Smooth muscle cell (in vitro differentiated cells): ENCODE results near the gene TRIM50. TPM values are rescaled to one million over a fixed set of nuclear protein-coding genes. Genes with fewer than 3 reads are reported as not detected.

ENCODE experiments used
- DNase-seq: peaks from one replicate; lab custom pipeline; 2025; ENCODE audit not compliant: unreplicated experiment; lab: John Stamatoyannopoulos, UW
- H2AFZ ChIP-seq: fragments of 200-600 bp; sonication (generic); 2 replicates; pipeline ENCODE4 v1.6.0; 2016; ENCODE audit warnings: antibody characterized with exemption, low read depth, mild to moderate bottlenecking
- H3F3A ChIP-seq: fragments of 200-600 bp; sonication (generic); 2 replicates; pipeline ENCODE4 v1.6.0; 2017; ENCODE audit warnings: antibody characterized with exemption, low read depth
- H3K27ac ChIP-seq: fragments of 200-600 bp; sonication (generic); 2 replicates; pipeline ENCODE4 v1.5.1; 2016; ENCODE audit warnings: low read depth, mild to moderate bottlenecking
- H3K27me3 ChIP-seq: fragments of 200-600 bp; sonication (generic); 2 replicates; pipeline ENCODE4 v1.6.1; 2016; ENCODE audit warnings: low read depth, mild to moderate bottlenecking
- H3K36me3 ChIP-seq: fragments of 200-600 bp; sonication (generic); 2 replicates; pipeline ENCODE4 v1.5.1; 2016; ENCODE audit warnings: low read depth
- H3K4me1 ChIP-seq: fragments of 200-600 bp; sonication (generic); 2 replicates; pipeline ENCODE4 v1.5.1; 2016; ENCODE audit warnings: low read depth
- H3K4me2 ChIP-seq: fragments of 200-600 bp; sonication (generic); 2 replicates; pipeline ENCODE4 v1.6.0; 2016; ENCODE audit warnings: mild to moderate bottlenecking
- H3K4me3 ChIP-seq: fragments of 200-600 bp; sonication (generic); 2 replicates; pipeline ENCODE4 v1.5.1; 2016; ENCODE audit warnings: mild to moderate bottlenecking
- H3K79me2 ChIP-seq: fragments of 200-600 bp; sonication (generic); 2 replicates; pipeline ENCODE4 v1.6.0; 2016; ENCODE audit warnings: low read depth, mild to moderate bottlenecking
- H3K9ac ChIP-seq: fragments of 200-600 bp; sonication (generic); 2 replicates; pipeline ENCODE4 v1.6.0; 2016; ENCODE audit warnings: low read depth
- H3K9me3 ChIP-seq: fragments of 200-600 bp; sonication (generic); replicated peaks from 2 replicates; pipeline ENCODE4 v1.5.1; 2016; ENCODE audit warnings: low read depth
- H4K20me1 ChIP-seq: fragments of 200-600 bp; sonication (generic); 2 replicates; pipeline ENCODE4 v1.6.0; 2016; ENCODE audit warnings: low read depth
- CTCF ChIP-seq: fragments of 200-600 bp; sonication (generic); IDR thresholded peaks from 2 replicates; pipeline ENCODE4 v1.5.1; 2017; ENCODE audit warnings: borderline replicate concordance, mild to moderate bottlenecking, antibody characterized with exemption; ENCODE audit not compliant: insufficient read depth, poor library complexity, severe bottlenecking
- WGBS: methylation state at CpG from one replicate; pipeline ENCODE4 v1.1.7; 2016; ENCODE audit warnings: low lambda C conversion rate; 5-methylcytosine and 5-hydroxymethylcytosine counted together
- polyA plus RNA-seq: library from polyadenylated mRNA; unstranded; fragments of >200 nt; fragmentation: Nextera tagmentation; extraction: Ambion mirVana; gene quantifications from 2 replicates; pipeline ENCODE4 v1.2.1, GENCODE V29; 2016
- total RNA-seq: library from RNA; depleted of rRNA; stranded (reverse); fragments of >200 nt; gene quantifications from 2 replicates; pipeline ENCODE4 v1.2.3, GENCODE V29; 2014

Gene TRIM50
- total and polyA plus RNA-seq, 2 experiments from 2014 or later: not detected

- Histone ChIP-seq H3K4me1 (peaks cover 12% of the 10 kb centered on the region), H3K27me3 (no peaks in the 10 kb centered on the region), H3K4me3 (no peak overlapping the region), H3K9me3 (no peaks in the 10 kb centered on the region), H3K9ac (no peak overlapping the region), H2AFZ (no peak overlapping the region), H3K79me2 (no peaks in the 10 kb centered on the region), H3K36me3 (no peaks in the 10 kb centered on the region), H3K4me2 (no peak overlapping the region), H4K20me1 (no peaks in the 10 kb centered on the region), H3F3A (no peaks in the 10 kb centered on the region), H3K27ac (no peak overlapping the region)
- WGBS: 88% methylated on average over 10 of the region's 10 CpGs
- DNase-seq: no peak
- TF ChIP-seq CTCF: no peak
Observed at GRCh38 chr7:73338321-73338720, 10.4 kb upstream of the TRIM50 start.

GRCh38 chr7:73332447-73332846 is 4.6 kb upstream of the TRIM50 start:
- no peaks in the 10 kb centered on the region for H3K27me3 ChIP-seq
- WGBS: 91% methylated on average over 6 of the region's 6 CpGs
- H3K27ac ChIP-seq: no peak overlapping the region
- no peak overlapping the region for H3K9ac ChIP-seq
- H4K20me1 ChIP-seq: no peaks in the 10 kb centered on the region
- H3K4me3 ChIP-seq: no peak overlapping the region
- no peaks in the 10 kb centered on the region for H3K9me3 ChIP-seq
- H3K4me1 ChIP-seq: no peaks in the 10 kb centered on the region
- TF ChIP-seq CTCF: no peak
- H3F3A ChIP-seq: no peaks in the 10 kb centered on the region
- DNase-seq: no peak
- no peaks in the 10 kb centered on the region for H3K36me3 ChIP-seq
- H3K79me2 ChIP-seq: no peaks in the 10 kb centered on the region
- H3K4me2 ChIP-seq: no peak overlapping the region
- H2AFZ ChIP-seq: no peak overlapping the region

GRCh38 chr7:73330772-73331171 is 2.9 kb upstream of the TRIM50 start:
- H3K4me1 ChIP-seq: no peaks in the 10 kb centered on the region
- no peaks in the 10 kb centered on the region for H3K9me3 ChIP-seq
- WGBS: 75% methylated on average over 6 of the region's 6 CpGs
- H3K27ac ChIP-seq: no peak overlapping the region
- peak overlapping the region; percentile 2 for H3K4me2 ChIP-seq
- H3F3A ChIP-seq: no peaks in the 10 kb centered on the region
- no peaks in the 10 kb centered on the region for H3K36me3 ChIP-seq
- H4K20me1 ChIP-seq: no peaks in the 10 kb centered on the region
- no peak overlapping the region for H2AFZ ChIP-seq
- TF ChIP-seq CTCF: no peak
- no peak overlapping the region for H3K9ac ChIP-seq
- H3K4me3 ChIP-seq: no peak overlapping the region
- H3K27me3 ChIP-seq: no peaks in the 10 kb centered on the region
- DNase-seq: no peak
- H3K79me2 ChIP-seq: no peaks in the 10 kb centered on the region

- WGBS: 44% methylated on average over 11 of the region's 11 CpGs
- H3K4me1 ChIP-seq: no peaks in the 10 kb centered on the region
- TF ChIP-seq CTCF: no peak
- no peaks in the 10 kb centered on the region for H3K27me3 ChIP-seq
- H3K79me2 ChIP-seq: no peaks in the 10 kb centered on the region
- H3K9me3 ChIP-seq: no peaks in the 10 kb centered on the region
- DNase-seq: no peak
- H3K36me3 ChIP-seq: no peaks in the 10 kb centered on the region
- no peaks in the 10 kb centered on the region for H4K20me1 ChIP-seq
- H3K27ac ChIP-seq: peak overlapping the region; percentile 1
- no peak overlapping the region for H3K9ac ChIP-seq
- H2AFZ ChIP-seq: no peak overlapping the region
- no peaks in the 10 kb centered on the region for H3F3A ChIP-seq
- peak overlapping the region; percentile 2 for H3K4me2 ChIP-seq
- no peak overlapping the region for H3K4me3 ChIP-seq
Observed at GRCh38 chr7:73329861-73330581, 2.1 kb upstream of the TRIM50 start.
